COLO668 (cell line): ENCODE data around the gene PGBD1.

Experiments
- DNase-seq: peaks from one replicate; lab custom pipeline; 2025; ENCODE audit not compliant: unreplicated experiment; lab: John Stamatoyannopoulos, UW

PGBD1 gene

GRCh38 chr6:28281288-28282064 lies at the start of gene PGBD1:
Gene PGBD1 (plus strand): TSS chr6:28281572. CDS start chr6:28283814, 2,242 bp downstream.
- peak; percentile 81 for DNase-seq

GRCh38 chr6:28232785-28233184 lies 48.6 kb upstream of the PGBD1 start:
- DNase-seq = no peak

- no peak for DNase-seq
Observed at GRCh38 chr6:28235912-28236452, 45.4 kb upstream of the PGBD1 start.

- DNase-seq = no peak
Observed at GRCh38 chr6:28239636-28240035, 41.7 kb upstream of the PGBD1 start.

GRCh38 chr6:28240471-28240870 lies 40.9 kb upstream of the PGBD1 start:
- DNase-seq = no peak

- DNase-seq = no peak
Observed at GRCh38 chr6:28243946-28244345, 37.4 kb upstream of the PGBD1 start.

GRCh38 chr6:28245206-28245941 lies 36.0 kb upstream of the PGBD1 start:
- no peak for DNase-seq

GRCh38 chr6:28248916-28249315 lies 32.5 kb upstream of the PGBD1 start:
- no peak for DNase-seq

GRCh38 chr6:28250747-28251146 lies 30.6 kb upstream of the PGBD1 start:
- DNase-seq = no peak

- DNase-seq = peak; percentile 28
Observed at GRCh38 chr6:28251661-28252008, 29.7 kb upstream of the PGBD1 start.

- peak; percentile 84 for DNase-seq
Observed at GRCh38 chr6:28252009-28252975, 29.1 kb upstream of the PGBD1 start, which contains the start of gene ZKSCAN4. Gene ZKSCAN4 (minus strand): TSS chr6:28252269. CDS start chr6:28251980, 289 bp downstream.

GRCh38 chr6:28254121-28254519 lies 27.3 kb upstream of the PGBD1 start:
- no peak for DNase-seq

GRCh38 chr6:28257042-28257441 lies 24.3 kb upstream of the PGBD1 start:
- DNase-seq = no peak

GRCh38 chr6:28258877-28259777 lies 22.2 kb upstream of the PGBD1 start, which contains the start of gene NKAPL:
Gene NKAPL (plus strand): TSS chr6:28259297. CDS start chr6:28259372, 75 bp downstream.
- no peak for DNase-seq

GRCh38 chr6:28263922-28264321 lies 17.4 kb upstream of the PGBD1 start:
- DNase-seq = no peak

- DNase-seq = no peak
Observed at GRCh38 chr6:28264834-28265401, 16.5 kb upstream of the PGBD1 start.

GRCh38 chr6:28266563-28266961 lies 14.8 kb upstream of the PGBD1 start:
- no peak for DNase-seq

- DNase-seq = peak; percentile 81
Observed at GRCh38 chr6:28266962-28267694, 14.2 kb upstream of the PGBD1 start, which contains the start of gene ZSCAN26. Gene ZSCAN26 (plus strand): TSS chr6:28267143. CDS start chr6:28271920, 4,777 bp downstream.

- DNase-seq = no peak
Observed at GRCh38 chr6:28267695-28268059, 13.7 kb upstream of the PGBD1 start.
